HCT116 (cell line): ENCODE measurements around the gene UVSSA. TPM values are rescaled to one million over a fixed set of nuclear protein-coding genes. Genes with fewer than 3 reads are reported as not detected.
A peak's percentile ranks its signal among the peaks of the same experiment; 100 is the strongest.

ENCODE experiments used
- ATAC-seq: fragments of 200-7000 bp; cut with Tn5 transposase; 2 replicates; pipeline ENCODE4 v1.9.1; 2020; ENCODE audit warnings: mild to moderate bottlenecking, moderate library complexity
- BruUV-seq: library from RNA; stranded (reverse); fragments of 400-500 nt; replicated peaks from 2 replicates; lab custom pipeline; 2021; lab: Mats Ljungman, UMichigan
- CTCF ChIA-PET: fragments of 300-600 bp; sonication (Branson Sonifier 250); formaldehyde crosslinking; loops from one replicate; lab custom pipeline; 2021; ENCODE audit warnings: antibody characterized with exemption; lab: Charles Lee
- POLR2A ChIA-PET: fragments of 300-600, 350-600 bp; sonication (Branson Sonifier 250); formaldehyde crosslinking; loops from one replicate; lab custom pipeline; 2021; ENCODE audit warnings: antibody characterized with exemption; lab: Charles Lee
- RAD21 ChIA-PET, 2 experiments: fragments of 300-600 bp; sonication (Branson Sonifier 250); formaldehyde crosslinking; loops; one replicate each; lab custom pipeline; 2023; ENCODE audit warnings: low total read pairs in 2 of 2; ENCODE audit not compliant: uncharacterized antibody in 2 of 2, unreplicated experiment in 2 of 2, low non-redundant PET in 1 of 2; lab: Charles Lee
- DNase-seq: peaks from one replicate; pipeline ENCODE4 v3.0.0-alpha.2; 2010; ENCODE audit warnings: low read depth, low spot score
- H2AFZ ChIP-seq: fragments of 200-600 bp; shearing (Covaris generic), sonication (generic); 2 replicates; pipeline ENCODE4 v1.6.1; 2017; ENCODE audit warnings: low read depth, mixed run types, mixed read lengths, antibody characterized with exemption, low read length; ENCODE audit not compliant: poor library complexity, severe bottlenecking
- H3K27ac ChIP-seq: 2 replicates; pipeline ENCODE4 v1.5.1; 2012; ENCODE audit warnings: low read depth, low read length
- H3K27me3 ChIP-seq: fragments of 200-600 bp; sonication (generic); 2 replicates; pipeline ENCODE4 v1.6.1; 2016; ENCODE audit warnings: mixed run types, low read length, mixed read lengths; ENCODE audit not compliant: insufficient read depth
- H3K36me3 ChIP-seq, 2 experiments: fragments of 200-500 bp in 1 of 2; fragments of 200-600 bp in 1 of 2; sonication (Bioruptor generic) in 1 of 2; sonication (generic) in 1 of 2; 2 replicates each; pipeline versions ENCODE4 v1.5.1 to v1.6.1; 2014 to 2016; ENCODE audit warnings: low read length in 2 of 2, inconsistent platforms in 1 of 2, mixed read lengths in 1 of 2, mixed run types in 1 of 2; ENCODE audit not compliant: insufficient read depth in 2 of 2, control insufficient read depth in 1 of 2
- H3K4me1 ChIP-seq, 2 experiments: fragments of 200-600 bp in 1 of 2; sonication (generic) in 1 of 2; 2 replicates each; pipeline versions ENCODE4 v1.5.1 to v1.6.1; 2012 to 2017; ENCODE audit warnings: low read length in 2 of 2, inconsistent platforms in 1 of 2, mild to moderate bottlenecking in 1 of 2, mixed read lengths in 1 of 2, mixed run types in 1 of 2, moderate library complexity in 1 of 2; ENCODE audit not compliant: insufficient read depth in 2 of 2, control insufficient read depth in 1 of 2
- H3K4me2 ChIP-seq: fragments of 200-600 bp; sonication (generic); 2 replicates; pipeline ENCODE4 v1.6.1; 2017; ENCODE audit warnings: mixed run types, low read length, mixed read lengths
- H3K4me3 ChIP-seq, 2 experiments: fragments of 200-600 bp in 1 of 2; sonication (generic) in 1 of 2; replicated peaks in 1 of 2; 2 replicates each; pipeline ENCODE4 v1.5.1; 2011 to 2016; ENCODE audit warnings: low read length in 2 of 2, control low read depth in 1 of 2, low read depth in 1 of 2, mild to moderate bottlenecking in 1 of 2, mixed read lengths in 1 of 2, mixed run types in 1 of 2
- H3K79me2 ChIP-seq: fragments of 200-600 bp; sonication (generic); 2 replicates; pipeline ENCODE4 v1.6.1; 2017; ENCODE audit warnings: mild to moderate bottlenecking, mixed run types, low read length, moderate library complexity, mixed read lengths; ENCODE audit not compliant: insufficient read depth
- H3K9ac ChIP-seq: fragments of 200-600 bp; sonication (generic); 2 replicates; pipeline ENCODE4 v1.6.1; 2016; ENCODE audit warnings: low read length, mixed read lengths
- H3K9me2 ChIP-seq: fragments of 200-600 bp; sonication (generic), shearing (Covaris generic); 2 replicates; pipeline ENCODE4 v1.6.1; 2017; ENCODE audit warnings: mixed run types, mild to moderate bottlenecking, moderate library complexity; ENCODE audit not compliant: insufficient read depth
- H3K9me3 ChIP-seq, 2 experiments: fragments of 200-500 bp in 1 of 2; fragments of 200-600 bp in 1 of 2; sonication (Bioruptor generic) in 1 of 2; sonication (generic) in 1 of 2; 2 replicates each; pipeline ENCODE4 v1.6.1; 2014 to 2017; ENCODE audit warnings: low read length in 2 of 2, mixed read lengths in 2 of 2, inconsistent platforms in 1 of 2, low read depth in 1 of 2, mild to moderate bottlenecking in 1 of 2, mixed run types in 1 of 2, moderate library complexity in 1 of 2; ENCODE audit not compliant: control insufficient read depth in 1 of 2, insufficient read depth in 1 of 2
- H4K20me1 ChIP-seq: fragments of 200-600 bp; sonication (generic), shearing (Covaris generic); 2 replicates; pipeline ENCODE4 v1.6.1; 2017; ENCODE audit warnings: mixed run types, mild to moderate bottlenecking, moderate library complexity; ENCODE audit not compliant: insufficient read depth
- ELF1 ChIP-seq: IDR thresholded peaks from 2 replicates; pipeline ENCODE4 v1.6.1; 2012; ENCODE audit warnings: low read depth, borderline replicate concordance
- POLR2A ChIP-seq: IDR thresholded peaks from 2 replicates; pipeline ENCODE4 v1.7.0; 2011; ENCODE audit warnings: borderline replicate concordance; ENCODE audit not compliant: insufficient read depth, insufficient read length; ENCODE audit errors: extremely low read depth
- SRF ChIP-seq: IDR thresholded peaks from 2 replicates; pipeline ENCODE4 v1.6.1; 2012; ENCODE audit warnings: low read depth
- ZFX ChIP-seq: fragments of 450-650 bp; IDR thresholded peaks from 2 replicates; pipeline ENCODE4 v1.6.1; 2017
- intact Hi-C: fragments of 100-400 bp; cut with micrococcal nuclease; formaldehyde crosslinking; loops from 2 replicates; pipeline ENCODE4 v1.10.0; 2022
- total RNA-seq: library from RNA; stranded (reverse); gene quantifications from one replicate; pipeline ENCODE4 v1.2.1, GENCODE V29; 2021; ENCODE audit not compliant: unreplicated experiment
- TF ChIP-seq, protein P1 (sequence below), 3 experiments: fragments of 200-600 bp in 1 of 3; sonication (generic) in 1 of 3; IDR thresholded peaks in 2 of 3; conservative IDR thresholded peaks in 1 of 3; 2 replicates each; pipeline ENCODE4 v1.5.1; 2012 to 2017; ENCODE audit warnings: low read depth in 2 of 3, low read length in 2 of 3, antibody characterized with exemption in 1 of 3, borderline replicate concordance in 1 of 3, control low read depth in 1 of 3, mild to moderate bottlenecking in 1 of 3, mixed read lengths in 1 of 3, mixed run types in 1 of 3, moderate library complexity in 1 of 3; ENCODE audit not compliant: insufficient read depth in 1 of 3

Gene UVSSA
- total RNA-seq, 1 experiment from 2014 or later: 30.5 TPM

DNA sequence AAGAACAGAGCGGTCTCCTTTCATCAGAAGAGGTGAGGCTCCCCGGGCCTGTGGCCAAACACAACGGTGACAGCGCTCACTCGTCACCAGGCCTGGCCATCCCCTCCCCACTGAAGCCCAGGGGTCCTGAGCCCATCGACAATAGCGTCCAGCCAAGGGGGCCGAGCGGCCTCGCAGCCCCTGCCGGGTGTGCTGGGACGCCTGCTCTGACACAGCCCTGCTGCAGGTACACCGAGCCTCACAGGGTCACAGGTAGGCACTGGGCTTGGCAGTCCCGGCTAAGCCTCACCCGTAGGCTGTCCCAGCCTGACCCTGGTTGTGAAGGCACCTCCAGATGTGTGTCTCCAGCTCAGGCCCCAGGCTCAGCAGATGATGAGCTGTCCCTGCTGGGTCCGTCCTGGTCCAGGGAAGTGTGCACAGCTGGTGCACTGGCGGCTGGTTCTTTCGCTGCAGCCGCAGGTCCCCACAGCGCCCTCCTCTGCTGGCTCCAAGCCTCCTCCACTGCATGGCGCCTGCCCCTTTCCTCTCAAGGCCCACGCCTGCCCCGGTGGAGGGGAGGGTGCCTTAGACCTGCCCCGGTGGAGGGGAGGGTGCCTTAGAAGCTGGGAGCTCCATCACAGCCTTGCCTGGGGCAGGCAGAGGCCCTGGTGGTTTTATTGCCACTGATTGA is 21.5 kb downstream of the UVSSA start:
- DNase-seq: no peak
- no peak overlapping the region for H2AFZ ChIP-seq
- ChIA-PET CTCF (no interaction called here), RAD21 (no interaction called here), POLR2A (no interaction called here)
- intact Hi-C loops: no loop called here
- H3K9ac ChIP-seq: no peak overlapping the region
- ATAC-seq: peak; percentile 66
- H3K79me2 ChIP-seq: no peaks in the 10 kb centered on the region
- no peak overlapping the region for H3K27ac ChIP-seq
- TF ChIP-seq ELF1 (no peak), SRF (no peak)
- TF ChIP-seq, protein P1, sequence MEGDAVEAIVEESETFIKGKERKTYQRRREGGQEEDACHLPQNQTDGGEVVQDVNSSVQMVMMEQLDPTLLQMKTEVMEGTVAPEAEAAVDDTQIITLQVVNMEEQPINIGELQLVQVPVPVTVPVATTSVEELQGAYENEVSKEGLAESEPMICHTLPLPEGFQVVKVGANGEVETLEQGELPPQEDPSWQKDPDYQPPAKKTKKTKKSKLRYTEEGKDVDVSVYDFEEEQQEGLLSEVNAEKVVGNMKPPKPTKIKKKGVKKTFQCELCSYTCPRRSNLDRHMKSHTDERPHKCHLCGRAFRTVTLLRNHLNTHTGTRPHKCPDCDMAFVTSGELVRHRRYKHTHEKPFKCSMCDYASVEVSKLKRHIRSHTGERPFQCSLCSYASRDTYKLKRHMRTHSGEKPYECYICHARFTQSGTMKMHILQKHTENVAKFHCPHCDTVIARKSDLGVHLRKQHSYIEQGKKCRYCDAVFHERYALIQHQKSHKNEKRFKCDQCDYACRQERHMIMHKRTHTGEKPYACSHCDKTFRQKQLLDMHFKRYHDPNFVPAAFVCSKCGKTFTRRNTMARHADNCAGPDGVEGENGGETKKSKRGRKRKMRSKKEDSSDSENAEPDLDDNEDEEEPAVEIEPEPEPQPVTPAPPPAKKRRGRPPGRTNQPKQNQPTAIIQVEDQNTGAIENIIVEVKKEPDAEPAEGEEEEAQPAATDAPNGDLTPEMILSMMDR (IDR thresholded peaks at IDR 0.05 in 2 of 3, conservative IDR thresholded peaks at IDR 0.05 in 1 of 3; ENCODE audit: borderline replicate concordance in 1 of 3, insufficient read depth in 1 of 3, low read depth in 2 of 3, low read length in 2 of 3): peak in 1 of 3 experiments; percentile 4; a peak in 1 of 6 replicates
- no peaks in the 10 kb centered on the region for H3K4me1 ChIP-seq
- no peak overlapping the region for H3K4me3 ChIP-seq
- no peaks in the 10 kb centered on the region for H3K27me3 ChIP-seq
- H3K36me3 ChIP-seq: no peaks in the 10 kb centered on the region
- BruUV-seq: no TSS peak
- no peaks in the 10 kb centered on the region for H3K9me3 ChIP-seq
- H4K20me1 ChIP-seq: no peaks in the 10 kb centered on the region
- no peaks in the 10 kb centered on the region for H3K9me2 ChIP-seq
- H3K4me2 ChIP-seq: no peak overlapping the region

- intact Hi-C loops: no loop called here
These were observed 22.1 kb downstream of the UVSSA start for GRCh38 chr4:1369091-1369450.

More at GRCh38 chr4:1369091-1369450, 22.1 kb downstream of the UVSSA start:
- Histone ChIP-seq H3K9me3 (no peaks in the 10 kb centered on the region), H3K4me3 (no peak overlapping the region), H3K9ac (no peak overlapping the region), H3K79me2 (no peaks in the 10 kb centered on the region), H3K9me2 (no peaks in the 10 kb centered on the region), H3K27ac (no peak overlapping the region), H3K4me2 (no peak overlapping the region), H2AFZ (no peak overlapping the region), H3K36me3 (no peaks in the 10 kb centered on the region), H4K20me1 (no peaks in the 10 kb centered on the region), H3K4me1 (no peaks in the 10 kb centered on the region), H3K27me3 (no peaks in the 10 kb centered on the region)
- ChIA-PET CTCF (no interaction called here), RAD21 (no interaction called here), POLR2A (no interaction called here)
- no peak for TF ChIP-seq ZFX
- TF ChIP-seq POLR2A: no peak
- ATAC-seq (no peak), DNase-seq (no peak)
- BruUV-seq: no TSS peak
